ENCODE data around the gene USP37.

USP37 gene

DNA sequence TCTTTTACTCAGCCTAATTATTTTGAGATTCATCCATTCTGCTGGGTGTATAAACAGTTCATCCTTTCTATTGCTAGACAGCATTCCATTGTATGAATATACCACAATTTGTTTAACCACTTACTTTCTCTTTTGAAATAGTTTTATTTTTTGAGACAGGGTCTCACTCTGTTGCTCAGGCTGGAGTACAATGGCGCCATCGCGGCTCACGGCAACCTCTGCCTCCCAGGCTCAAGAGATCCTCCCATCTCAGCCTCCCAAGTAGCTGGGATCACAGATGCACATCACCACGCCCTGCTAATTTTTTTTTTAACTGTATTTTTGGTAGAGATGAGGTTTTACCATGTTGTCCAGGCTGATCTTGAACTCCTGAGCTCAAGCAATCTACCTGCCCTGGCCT lies 54.5 kb downstream of the USP37 start:
- ChIA-PET POLR2A (no interaction called here), CTCF (no interaction called here)
- DNase-seq (ENCODE audit: extremely low spot score), result no peak
- TF ChIP-seq, protein P1, sequence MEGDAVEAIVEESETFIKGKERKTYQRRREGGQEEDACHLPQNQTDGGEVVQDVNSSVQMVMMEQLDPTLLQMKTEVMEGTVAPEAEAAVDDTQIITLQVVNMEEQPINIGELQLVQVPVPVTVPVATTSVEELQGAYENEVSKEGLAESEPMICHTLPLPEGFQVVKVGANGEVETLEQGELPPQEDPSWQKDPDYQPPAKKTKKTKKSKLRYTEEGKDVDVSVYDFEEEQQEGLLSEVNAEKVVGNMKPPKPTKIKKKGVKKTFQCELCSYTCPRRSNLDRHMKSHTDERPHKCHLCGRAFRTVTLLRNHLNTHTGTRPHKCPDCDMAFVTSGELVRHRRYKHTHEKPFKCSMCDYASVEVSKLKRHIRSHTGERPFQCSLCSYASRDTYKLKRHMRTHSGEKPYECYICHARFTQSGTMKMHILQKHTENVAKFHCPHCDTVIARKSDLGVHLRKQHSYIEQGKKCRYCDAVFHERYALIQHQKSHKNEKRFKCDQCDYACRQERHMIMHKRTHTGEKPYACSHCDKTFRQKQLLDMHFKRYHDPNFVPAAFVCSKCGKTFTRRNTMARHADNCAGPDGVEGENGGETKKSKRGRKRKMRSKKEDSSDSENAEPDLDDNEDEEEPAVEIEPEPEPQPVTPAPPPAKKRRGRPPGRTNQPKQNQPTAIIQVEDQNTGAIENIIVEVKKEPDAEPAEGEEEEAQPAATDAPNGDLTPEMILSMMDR (IDR thresholded peaks at IDR 0.05; ENCODE audit: control extremely low read depth, extremely low read depth, low read depth, missing control alignments), result no peak

DNA sequence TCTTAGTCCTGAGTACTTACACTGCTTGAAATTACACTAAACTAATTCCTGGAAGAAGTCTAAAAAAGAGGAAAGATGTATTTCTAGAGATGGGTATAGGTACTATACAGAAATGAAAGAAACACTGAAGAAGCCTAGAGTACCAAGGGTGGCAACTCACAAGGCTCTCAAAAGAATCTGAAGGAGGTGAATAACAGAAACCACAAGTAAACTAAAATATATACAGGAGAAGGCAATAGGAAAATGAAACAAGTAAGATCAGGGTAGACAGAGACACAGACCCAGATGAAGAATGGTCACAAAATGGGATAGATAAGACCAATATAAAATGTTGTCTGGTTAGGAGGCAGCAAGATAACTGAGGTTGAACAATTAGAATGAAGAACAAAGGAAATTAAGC lies 59.9 kb downstream of the USP37 start:
- no peak for DNase-seq (ENCODE audit: extremely low spot score)
- POLR2A ChIA-PET, result no interaction called here
- CTCF ChIA-PET, result no interaction called here
- TF ChIP-seq, protein P1 (IDR thresholded peaks at IDR 0.05; ENCODE audit: control extremely low read depth, extremely low read depth, low read depth, missing control alignments), result no peak

DNA sequence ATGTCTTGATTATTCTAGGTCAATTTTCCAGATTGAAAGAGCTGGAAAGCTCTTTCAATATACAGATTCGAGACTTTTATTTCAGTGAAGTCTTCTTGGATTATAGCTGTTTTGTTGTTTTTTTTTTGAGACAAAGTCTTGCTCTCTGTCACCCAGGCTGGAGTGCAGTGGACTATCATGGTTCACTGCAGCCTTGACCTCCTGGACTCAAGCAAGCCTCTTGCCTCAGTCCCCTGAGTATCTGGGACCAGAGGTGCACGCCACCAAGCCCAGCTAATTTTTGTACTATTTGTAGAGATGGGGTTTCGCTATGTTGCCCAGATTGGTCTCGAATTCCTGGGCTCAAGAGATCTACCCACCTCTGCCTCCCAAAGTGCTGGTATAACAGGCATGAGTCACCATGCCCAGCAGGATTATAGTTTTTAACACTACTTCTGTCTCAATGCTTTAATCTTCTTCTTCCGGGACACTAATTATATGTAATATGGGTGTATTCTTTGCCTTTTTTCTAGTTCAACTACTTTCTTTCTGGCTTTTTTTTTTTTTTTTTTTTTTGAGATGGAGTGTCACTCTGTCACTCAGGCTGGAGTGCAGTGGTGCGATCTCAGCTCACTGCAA lies 62.3 kb downstream of the USP37 start:
- TF ChIP-seq, protein P1 (IDR thresholded peaks at IDR 0.05; ENCODE audit: control extremely low read depth, extremely low read depth, low read depth, missing control alignments), result no peak
- no peak for DNase-seq (ENCODE audit: extremely low spot score)
- ChIA-PET POLR2A (no interaction called here), CTCF (interaction anchor here (0.9 to 1.0 kb wide), 3 partner anchors 15 to 22 kb away, joined by 3 read pairs; no protein-coding TSS in a partner anchor)

DNA sequence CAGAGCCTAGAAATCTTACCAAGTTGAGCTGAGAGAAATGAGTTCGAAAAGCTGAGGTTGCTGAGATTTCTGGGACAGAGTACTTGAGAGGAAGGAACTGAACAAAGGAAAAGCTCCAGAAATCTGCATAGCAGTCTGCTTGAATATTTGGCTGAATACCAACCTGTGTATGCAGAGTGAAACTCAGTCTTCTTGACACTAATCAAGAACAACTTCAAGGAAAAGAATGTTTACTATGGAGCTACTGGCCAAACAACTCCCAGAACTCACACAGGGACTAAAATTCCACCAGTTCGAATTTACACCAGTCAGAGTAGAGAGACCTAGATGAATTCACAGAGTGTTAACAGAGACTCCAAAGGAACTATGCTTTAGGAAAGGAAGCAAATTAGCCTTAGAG lies 66.5 kb downstream of the USP37 start:
- no peak for DNase-seq (ENCODE audit: extremely low spot score)
- TF ChIP-seq, protein P1 (IDR thresholded peaks at IDR 0.05; ENCODE audit: control extremely low read depth, extremely low read depth, low read depth, missing control alignments), result no peak
- ChIA-PET CTCF (interaction anchor here (1.6 to 2.3 kb wide), 2 partner anchors 8 to 15 kb away, joined by 5 to 7 read pairs; no protein-coding TSS in a partner anchor), POLR2A (no interaction called here)

DNA sequence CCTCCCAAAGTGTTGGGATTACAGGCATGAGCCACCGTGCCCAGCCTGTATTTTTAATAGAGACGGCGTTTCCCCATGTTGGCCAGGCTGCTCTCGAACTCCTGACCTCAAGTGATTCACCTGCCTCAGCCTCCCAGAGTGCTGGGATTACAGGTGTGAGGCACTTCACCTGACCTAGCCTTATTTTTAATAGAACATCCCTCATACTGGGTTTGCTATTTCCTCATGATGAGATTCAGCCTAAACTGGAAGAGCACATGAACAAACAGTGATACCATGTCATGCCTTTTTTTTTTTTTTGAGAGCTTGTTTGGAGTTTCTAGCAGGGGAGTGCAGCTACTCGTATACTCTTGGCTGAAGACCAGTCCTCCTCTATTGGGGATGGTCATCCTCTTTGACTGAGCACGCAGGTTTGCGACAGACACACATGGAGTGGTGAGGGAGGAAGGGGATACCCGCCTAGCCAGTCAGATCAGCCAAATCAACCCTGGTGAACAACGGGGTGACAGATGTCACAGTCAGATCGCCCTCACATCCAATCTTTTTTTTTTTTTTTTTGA lies 67.6 kb downstream of the USP37 start:
- POLR2A ChIA-PET, result no interaction called here
- DNase-seq (ENCODE audit: extremely low spot score), result no peak
- CTCF ChIA-PET, result interaction anchor here (2.3 kb wide), 1 partner anchor 16 kb away, joined by 7 read pairs; no protein-coding TSS in a partner anchor
- TF ChIP-seq, protein P1 (IDR thresholded peaks at IDR 0.05; ENCODE audit: control extremely low read depth, extremely low read depth, low read depth, missing control alignments), result no peak

DNA sequence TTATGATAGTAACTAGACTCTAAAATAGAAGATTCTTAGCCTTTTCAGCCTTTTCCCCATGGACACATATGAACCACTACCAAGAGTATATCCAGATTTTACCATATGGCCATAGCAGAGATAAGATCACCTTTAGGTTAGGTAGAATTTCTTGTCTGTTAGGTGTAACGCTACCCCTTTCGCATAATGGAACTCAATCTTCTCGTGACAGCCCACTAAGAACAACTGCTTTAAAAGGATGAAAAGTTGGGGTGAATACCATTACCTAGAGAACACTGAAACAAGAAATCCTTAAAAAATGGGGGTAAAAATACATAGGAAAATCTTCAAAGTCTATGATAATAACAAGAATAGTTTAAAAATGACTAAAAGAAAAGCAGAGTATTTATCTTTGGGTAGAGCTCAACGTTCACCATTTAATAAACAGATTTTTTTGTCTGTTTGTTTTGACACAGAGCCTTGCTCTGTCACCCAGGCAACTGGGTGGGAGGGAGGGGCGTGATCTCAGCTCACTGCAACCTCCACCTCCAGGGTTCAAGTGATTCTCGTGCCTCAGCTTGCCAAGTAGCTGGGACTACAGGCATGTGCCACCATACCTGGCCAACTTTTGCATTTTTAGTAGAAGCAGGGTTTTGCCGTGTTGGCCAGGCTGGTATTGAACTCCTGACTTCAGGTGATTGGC lies 82.0 kb downstream of the USP37 start:
- ChIA-PET POLR2A (no interaction called here), CTCF (interaction anchor here (2.1 kb wide), 1 partner anchor 23 kb away, joined by 4 read pairs; no protein-coding TSS in a partner anchor)
- TF ChIP-seq, protein P1 (IDR thresholded peaks at IDR 0.05; ENCODE audit: control extremely low read depth, extremely low read depth, low read depth, missing control alignments), result no peak
- DNase-seq (ENCODE audit: extremely low spot score), result no peak
